WTC11 (cell line): ENCODE data around the gene KCNG3. TPM values are rescaled to one million over a fixed set of nuclear protein-coding genes. Genes with fewer than 3 reads are reported as not detected.

Experiments used
- ATAC-seq: fragments of 200-7000 bp; cut with Tn5 transposase; 2 replicates; pipeline ENCODE4 v1.10.0; 2021; ENCODE audit warnings: mild to moderate bottlenecking, moderate library complexity
- CTCF ChIA-PET: fragments of 300-600 bp; sonication (Branson Sonifier 250); formaldehyde crosslinking; loops from one replicate; lab custom pipeline; 2021; ENCODE audit warnings: antibody characterized with exemption; lab: Charles Lee
- POLR2A ChIA-PET: fragments of 350-600 bp; sonication (Branson Sonifier 250); formaldehyde crosslinking; loops from one replicate; lab custom pipeline; 2021; ENCODE audit warnings: antibody characterized with exemption; lab: Charles Lee
- DNase-seq: peaks from one replicate; pipeline ENCODE4 v3.0.0; 2021; ENCODE audit warnings: low spot score
- H3K27ac Mint-ChIP-seq: 2 replicates; pipeline ENCODE4 v1.8.0; 2021; ENCODE audit warnings: mixed read lengths
- H3K27me3 Mint-ChIP-seq: 2 replicates; pipeline ENCODE4 v1.8.0; 2021; ENCODE audit warnings: low read depth, mild to moderate bottlenecking, moderate library complexity, mixed read lengths
- H3K36me3 Mint-ChIP-seq: 2 replicates; pipeline ENCODE4 v1.8.0; 2021; ENCODE audit warnings: mixed read lengths
- H3K4me1 Mint-ChIP-seq: 2 replicates; pipeline ENCODE4 v1.8.0; 2022; ENCODE audit warnings: mixed read lengths
- H3K4me3 Mint-ChIP-seq: 2 replicates; pipeline ENCODE4 v1.8.0; 2021; ENCODE audit warnings: mild to moderate bottlenecking, moderate library complexity, mixed read lengths
- H3K9me3 Mint-ChIP-seq: 2 replicates; pipeline ENCODE4 v1.8.0; 2021; ENCODE audit warnings: mixed read lengths
- CBFB ChIP-seq: sonication (generic); formaldehyde crosslinking; IDR thresholded peaks from 2 replicates; pipeline ENCODE4 v1.8.1; 2022; ENCODE audit warnings: mild to moderate bottlenecking, low read depth, missing genetic modification reagents
- TP53 ChIP-seq: sonication (generic); formaldehyde crosslinking; IDR thresholded peaks from 2 replicates; pipeline ENCODE4 v1.8.1; 2023; ENCODE audit warnings: mild to moderate bottlenecking, missing genetic modification reagents
- total RNA-seq: library from RNA; stranded (reverse); gene quantifications from 3 replicates; pipeline ENCODE4 v1.2.3, GENCODE V29; 2021

The KCNG3 gene
- total RNA-seq, 1 experiment from 2014 or later = 15.5 TPM

DNA sequence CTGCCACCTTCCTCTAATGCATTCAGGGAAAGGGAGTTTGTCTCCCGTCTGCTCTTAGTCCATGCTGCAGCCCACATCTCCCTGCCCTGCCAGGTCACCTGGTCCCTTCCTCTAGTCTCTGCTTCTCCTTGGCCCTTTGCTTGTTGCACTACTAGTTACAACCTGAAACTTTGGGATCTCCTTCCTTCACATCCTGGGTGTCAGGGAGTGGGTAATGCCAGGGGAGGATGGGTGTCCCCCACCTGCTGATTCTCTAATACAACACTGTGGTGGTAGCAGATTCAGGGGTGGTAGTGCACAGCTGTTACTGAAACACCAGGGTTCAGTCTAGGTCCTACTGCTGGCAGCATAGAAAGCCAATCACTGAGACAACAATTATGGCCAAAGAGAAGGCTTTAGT lies 101.6 kb downstream of the KCNG3 start:
- TF ChIP-seq TP53 (CRISPR knock-in tag) = no peak
- TF ChIP-seq CBFB (CRISPR knock-in tag) = no peak
- TF ChIP-seq, all 79 proteins: peak for 0
- DNase-seq (no peak), ATAC-seq (no peak)
- Mint-ChIP-seq H3K4me3 (no peak overlapping the region), H3K36me3 (no peaks in the 10 kb centered on the region), H3K4me1 (peaks cover 18% of the 10 kb centered on the region), H3K27ac (no peak overlapping the region), H3K27me3 (no peaks in the 10 kb centered on the region), H3K9me3 (no peaks in the 10 kb centered on the region)
- ChIA-PET CTCF (interaction anchor here (0.7 kb wide), 1 partner anchor 23 kb away, joined by 4 read pairs; no protein-coding TSS in a partner anchor), POLR2A (interaction anchor here (0.6 kb wide), 1 partner anchor 33 kb away, joined by 3 read pairs; no protein-coding TSS in a partner anchor)

Other genes starting within 250 kb of the KCNG3 start
- gene COX7A2L, start 132.8 kb downstream of the KCNG3 start, total RNA-seq = 99.5 to 114 TPM (median 108 TPM) in 3 replicates
- 153 to 173 TPM (median 157 TPM) in 3 replicates for gene MTA3, start 74.7 kb upstream of the KCNG3 start, total RNA-seq